HG03066 (cell line): ENCODE measurements around the gene GAPDHS.

Source experiments
- ATAC-seq: cut with Tn5 transposase; IDR thresholded peaks from one replicate; pipeline ENCODE4 v1.9.1; 2021; ENCODE audit warnings: low read depth; ENCODE audit not compliant: unreplicated experiment

The GAPDHS gene

GRCh38 chr19:35509861-35510625 lies 23.2 kb upstream of the GAPDHS start:
- no peak for ATAC-seq

- no peak for ATAC-seq
These were observed 22.7 kb upstream of the GAPDHS start for GRCh38 chr19:35510626-35510964.

DNA sequence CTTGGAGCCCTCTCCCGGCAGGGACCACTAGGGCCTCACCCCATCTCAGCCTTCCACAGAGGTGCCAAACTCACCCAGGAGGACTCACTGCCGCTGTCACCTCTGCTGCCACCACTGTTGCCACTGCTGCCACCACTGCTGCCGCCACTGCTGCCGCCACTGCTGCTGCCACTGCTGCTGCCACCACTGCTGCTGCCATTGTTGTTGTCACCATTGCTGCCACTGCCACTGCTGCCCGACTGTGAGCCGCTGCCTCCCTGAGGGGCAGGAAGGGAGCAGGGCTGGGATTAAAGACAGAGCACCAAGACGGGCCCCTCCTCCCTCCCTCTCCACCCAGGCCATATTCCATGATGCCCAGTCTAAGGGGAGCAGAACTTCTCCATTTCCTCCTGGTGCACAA lies 21.9 kb upstream of the GAPDHS start:
- no peak for ATAC-seq

DNA sequence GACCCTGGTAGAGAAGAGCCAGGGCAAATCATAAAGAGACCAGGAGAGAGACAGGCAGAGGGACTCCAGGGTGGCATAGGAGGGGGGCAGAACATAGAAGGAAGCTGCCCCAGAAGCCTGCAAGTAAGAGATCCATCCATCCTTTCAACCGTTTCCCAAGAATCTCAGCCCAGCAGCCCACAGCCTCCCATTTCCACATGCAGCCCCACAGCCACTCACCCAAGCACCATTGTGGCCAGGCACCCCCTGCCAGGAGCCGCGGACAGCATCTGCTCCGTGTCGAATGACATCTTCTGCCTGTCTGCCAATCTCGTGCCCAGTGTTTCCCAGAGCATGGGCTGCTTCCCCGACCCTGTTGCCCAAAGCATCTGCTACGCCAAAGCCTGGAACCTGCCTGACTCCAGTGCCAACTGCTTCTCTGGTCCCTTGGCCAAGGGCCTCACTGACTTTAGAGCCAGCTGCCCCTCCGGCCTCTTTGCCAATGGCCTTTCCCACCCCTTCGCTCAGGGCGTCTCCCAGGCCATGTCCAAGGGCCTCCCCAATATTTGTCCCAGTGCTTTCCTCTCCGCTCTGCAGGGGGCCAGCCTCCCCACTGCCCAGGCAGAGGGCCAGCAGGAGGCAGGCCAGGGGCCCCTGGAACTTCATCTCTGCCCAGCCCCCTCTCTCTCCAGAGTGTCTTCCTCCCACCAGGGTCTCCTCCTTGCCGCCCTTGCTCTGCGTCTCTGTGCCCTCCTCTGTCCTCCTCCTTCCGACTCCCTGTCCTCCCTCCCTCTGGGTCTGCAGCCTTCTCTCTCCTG lies 20.2 kb upstream of the GAPDHS start:
- ATAC-seq = no peak

DNA sequence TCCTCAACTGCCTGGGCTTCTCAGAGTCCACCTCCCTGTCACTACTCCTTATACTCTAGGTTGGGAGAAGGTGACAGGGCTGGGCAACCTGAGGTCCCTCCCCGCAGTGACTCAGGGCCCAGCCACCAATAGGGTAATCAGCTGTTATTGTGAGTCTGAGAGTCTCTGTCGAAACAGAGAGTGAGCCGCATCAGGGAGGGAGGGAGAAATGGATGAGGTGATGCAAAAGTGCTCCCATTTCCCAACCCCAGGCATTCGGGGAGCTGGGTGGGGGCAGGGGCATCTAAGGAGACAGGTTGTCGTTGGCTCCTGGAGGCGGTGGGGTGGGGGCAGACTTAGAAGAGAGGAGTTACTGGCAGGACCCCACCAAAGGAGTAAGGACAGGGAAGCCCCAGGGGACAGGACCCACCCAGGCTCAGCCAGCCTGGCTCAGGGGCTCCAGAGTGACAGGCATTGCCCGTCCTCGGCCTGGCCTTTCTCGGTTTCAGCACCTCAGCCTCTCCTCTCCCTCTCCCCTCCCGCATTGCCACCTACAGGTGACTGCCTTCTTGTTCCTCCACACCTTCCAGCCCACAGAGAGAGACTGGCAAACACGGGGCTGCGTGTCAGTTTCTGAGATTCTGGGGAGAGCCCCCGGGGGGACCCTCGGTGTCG lies 19.5 kb upstream of the GAPDHS start, which contains the start of gene DMKN:
TSS of gene DMKN (minus strand) at position 22 of the 654 bp plus-strand sequence. CDS start 174 bp downstream, outside the sequence.
- no peak for ATAC-seq

GRCh38 chr19:35514282-35514809 lies 18.9 kb upstream of the GAPDHS start:
- no peak for ATAC-seq

DNA sequence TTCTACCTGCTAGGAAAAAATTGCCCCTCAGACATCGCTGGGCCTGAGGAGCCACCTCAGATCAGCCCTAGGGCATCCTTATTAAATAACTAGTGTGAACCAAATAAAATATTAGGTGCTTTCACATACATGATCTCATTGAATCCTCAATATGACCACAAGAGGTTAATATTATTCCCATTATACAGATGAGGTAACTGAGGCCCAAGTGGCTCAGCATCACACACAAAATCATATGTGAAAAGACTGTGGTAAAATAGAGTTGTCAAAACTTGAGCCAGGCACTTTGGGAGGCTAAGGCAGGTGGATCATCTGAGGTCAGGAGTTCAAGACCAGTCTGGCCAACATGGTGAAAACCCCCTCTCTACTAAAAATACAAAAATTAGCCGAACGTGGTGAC lies 16.9 kb upstream of the GAPDHS start:
- no peak for ATAC-seq

DNA sequence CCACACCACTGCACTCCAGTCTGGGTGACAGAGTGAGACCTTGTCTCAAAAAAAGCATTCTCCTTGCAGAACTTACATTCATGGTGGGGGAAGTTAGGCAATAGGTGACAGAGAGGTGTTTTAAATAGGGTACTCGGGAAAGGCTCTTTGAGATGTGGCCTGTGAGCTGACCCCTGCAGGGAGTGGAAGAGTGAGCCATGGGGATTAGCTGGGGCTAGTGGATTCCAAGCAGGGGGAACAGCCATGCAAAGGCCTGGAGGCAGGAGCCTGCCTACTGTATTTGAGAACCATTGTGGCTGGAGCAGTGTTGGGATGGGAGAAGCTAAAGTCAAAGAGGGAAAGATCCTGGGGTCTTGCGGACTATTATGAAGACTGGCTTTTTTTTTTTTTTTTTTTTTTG lies 15.9 kb upstream of the GAPDHS start:
- no peak for ATAC-seq

- ATAC-seq = no peak
These were observed 14.9 kb upstream of the GAPDHS start for GRCh38 chr19:35518313-35518712.

GRCh38 chr19:35519291-35519690 lies 14.0 kb upstream of the GAPDHS start:
- ATAC-seq = no peak

DNA sequence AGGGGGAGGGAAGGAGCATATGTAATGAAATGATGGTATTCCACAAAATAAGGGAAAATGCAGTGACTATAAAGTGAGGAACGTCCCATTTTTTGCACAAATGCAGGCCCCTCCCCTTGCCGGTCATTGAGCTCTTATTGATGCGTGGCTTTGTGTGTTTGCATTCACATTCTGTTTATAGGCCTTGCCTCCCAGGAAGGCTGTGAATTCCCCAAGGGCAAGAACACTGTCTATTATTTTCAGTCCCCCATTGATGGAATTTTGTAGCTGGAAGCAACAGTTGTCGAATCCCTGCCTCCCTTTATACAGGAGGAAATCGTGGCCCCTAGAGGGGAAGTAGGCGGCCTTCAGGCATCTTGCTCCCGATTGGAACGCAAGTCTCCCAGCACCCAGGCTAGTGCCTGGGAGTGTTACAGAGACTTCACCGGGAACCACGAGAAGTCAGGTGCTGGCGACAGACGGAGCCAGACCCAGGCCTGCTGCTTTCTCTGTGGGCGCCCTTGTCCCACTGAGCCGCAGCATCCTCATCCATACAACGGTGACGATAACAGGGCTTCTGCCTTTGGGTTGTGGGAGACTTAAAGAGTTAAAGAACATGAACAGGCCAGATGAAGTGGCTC lies 12.0 kb upstream of the GAPDHS start:
- no peak for ATAC-seq

DNA sequence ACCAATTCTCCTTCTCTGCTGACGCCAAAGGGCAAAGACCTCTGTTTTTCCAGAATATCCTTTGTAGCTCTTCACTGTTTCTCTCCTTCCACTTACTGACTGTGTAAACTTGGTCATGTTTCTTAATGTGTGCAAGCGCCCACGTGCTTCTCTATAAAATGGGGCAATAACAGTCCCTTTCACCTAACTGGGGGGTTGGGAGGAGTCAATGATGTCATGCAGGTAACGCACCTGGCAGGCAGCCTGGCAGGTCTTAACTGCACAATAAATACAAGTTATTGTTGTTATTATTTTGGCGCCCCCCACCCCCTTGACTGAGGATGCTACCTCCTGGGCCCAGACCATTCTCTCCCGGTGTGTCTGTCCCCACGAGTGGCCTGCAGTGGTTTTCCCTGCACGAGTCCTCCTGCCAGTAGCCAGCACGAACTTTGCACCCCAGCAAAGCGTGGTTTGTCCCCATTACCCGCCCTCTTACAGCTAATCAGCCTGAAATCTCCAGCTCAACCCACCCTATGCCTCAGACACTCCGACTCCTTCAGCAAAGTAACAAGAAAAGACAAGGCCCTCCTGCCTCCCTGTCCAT lies 10.4 kb upstream of the GAPDHS start:
- ATAC-seq = no peak

DNA sequence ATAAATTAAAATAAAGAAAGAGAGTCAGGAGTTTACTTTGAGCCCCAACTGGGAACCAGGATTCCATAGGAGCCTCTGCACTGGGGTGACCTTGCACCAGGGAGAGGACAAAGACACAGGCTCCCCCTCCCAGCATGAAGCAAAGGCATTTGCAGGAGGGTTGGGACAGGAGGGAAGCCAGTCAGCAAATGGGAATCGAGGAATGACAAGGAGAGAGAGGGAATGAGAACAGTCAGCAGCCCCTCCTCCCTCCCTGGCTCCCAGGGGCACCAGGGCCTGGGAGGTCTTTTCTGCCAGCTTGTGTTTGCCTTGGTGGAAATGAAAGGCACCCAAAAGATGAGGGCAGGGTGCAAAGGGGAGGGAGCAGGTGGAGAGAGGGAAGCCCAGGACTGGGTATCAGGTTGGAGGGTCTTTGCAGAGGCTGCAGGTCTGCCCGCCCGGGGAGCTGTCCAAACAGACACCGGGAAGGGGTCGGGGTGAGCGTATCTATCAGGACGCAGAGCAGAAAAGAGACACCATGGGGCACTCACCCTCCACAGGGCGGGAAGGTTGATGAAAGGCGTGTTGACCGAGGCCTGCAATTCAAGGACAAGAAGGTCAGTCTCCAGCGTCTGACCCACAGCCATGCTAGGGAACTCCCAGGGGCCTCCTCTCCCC lies 8.9 kb upstream of the GAPDHS start:
- no peak for ATAC-seq

- ATAC-seq = no peak
These were observed 7.4 kb upstream of the GAPDHS start for GRCh38 chr19:35525873-35526272.

DNA sequence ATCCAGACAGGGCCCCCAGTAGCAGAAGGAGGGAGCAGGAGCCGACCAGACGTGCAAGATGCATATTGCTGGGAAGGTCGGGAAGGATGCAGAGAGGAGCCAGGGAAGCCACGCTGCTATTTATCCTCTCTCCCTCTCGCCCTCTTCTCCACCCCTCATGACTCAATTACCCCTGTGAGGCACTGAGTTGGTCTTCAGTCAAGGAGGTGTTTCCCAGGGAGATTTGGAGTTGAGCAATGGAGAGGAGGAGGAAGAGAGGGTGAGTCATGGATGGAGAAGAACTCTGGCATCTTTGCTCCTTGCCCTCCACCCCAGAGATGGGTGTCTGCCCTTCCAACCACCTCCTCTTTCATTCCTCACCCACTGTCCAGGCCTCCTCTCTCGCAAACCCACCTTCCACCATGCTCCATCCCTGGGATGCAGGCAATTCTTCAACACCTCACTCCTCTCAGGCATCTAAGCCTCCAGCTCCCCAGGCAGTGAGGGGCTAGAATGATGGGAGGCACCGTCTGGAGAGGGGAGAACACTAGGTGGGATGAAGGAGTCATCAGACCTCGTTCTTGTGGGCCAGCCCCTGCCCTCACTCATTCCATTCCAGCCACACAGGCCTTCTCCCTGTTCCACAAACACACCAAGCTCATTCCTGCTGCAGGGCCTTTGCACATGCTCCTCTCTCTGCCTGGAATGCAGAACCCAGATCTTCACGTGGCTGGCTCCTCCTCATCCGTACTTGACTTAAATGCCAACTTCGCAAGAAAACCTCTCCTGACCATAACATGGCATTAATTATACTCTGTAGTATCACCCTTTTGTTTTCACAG lies 4.8 kb upstream of the GAPDHS start, which contains the start of gene SBSN:
TSS of gene SBSN (minus strand) at position 94 of the 821 bp plus-strand sequence. CDS start at position 64, 30 bp downstream.
- ATAC-seq = no peak

GRCh38 chr19:35529241-35530218 lies 3.7 kb upstream of the GAPDHS start:
- no peak for ATAC-seq

GRCh38 chr19:35531291-35531690 lies 2.0 kb upstream of the GAPDHS start:
- no peak for ATAC-seq
